GM10266 (cell line): Measurements from ENCODE around the gene VPS16.
A peak's percentile ranks its signal among the peaks of the same experiment; 100 is the strongest.

Experiments
- DNase-seq: peaks from one replicate; pipeline ENCODE4 v3.0.0; 2012; ENCODE audit errors: extremely low spot score
- CTCF ChIP-seq: IDR thresholded peaks from 2 replicates; pipeline ENCODE4 v1.5.1; 2012; ENCODE audit warnings: mild to moderate bottlenecking, low read depth; ENCODE audit not compliant: control insufficient read depth, insufficient read depth; ENCODE audit errors: missing control alignments

The VPS16 gene

DNA sequence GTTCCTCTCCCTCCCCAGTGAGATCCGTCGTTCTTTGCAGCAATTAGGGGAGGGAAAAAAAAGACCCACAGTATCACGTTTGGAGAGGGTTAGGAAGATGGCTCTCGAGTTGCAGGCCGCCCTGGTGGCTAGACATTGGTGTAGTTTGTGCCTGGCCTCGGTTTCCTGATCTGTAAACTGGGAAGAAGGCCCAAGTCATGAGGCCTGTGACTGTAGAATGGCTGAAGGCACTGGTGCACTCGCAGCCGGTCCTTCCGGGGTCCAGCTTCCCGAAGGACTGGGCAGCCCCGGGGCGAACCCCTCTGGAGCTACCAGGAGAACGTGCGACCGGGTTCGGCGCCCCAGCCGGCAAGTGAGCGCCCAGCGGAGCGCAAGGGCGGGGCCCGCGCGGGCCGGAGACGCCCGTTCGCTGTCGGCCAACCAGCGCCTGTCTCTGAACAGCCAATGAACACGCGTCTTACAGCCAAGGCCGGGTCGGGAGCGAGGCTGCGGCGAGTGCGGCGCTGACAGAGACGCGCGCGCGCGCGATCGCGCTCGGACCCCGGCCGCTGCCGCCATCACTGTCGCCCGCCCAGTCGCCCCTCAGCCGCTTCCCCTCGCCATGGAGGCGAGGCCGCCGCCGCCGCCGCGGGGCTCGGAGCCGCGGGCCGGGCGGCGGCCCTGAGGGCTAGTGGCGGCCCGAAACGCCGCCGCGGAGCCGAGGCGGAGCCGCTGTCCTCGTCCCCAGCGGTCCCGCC lies 32.6 kb downstream of the VPS16 start, which contains the start of gene PTPRA:
Gene PTPRA (plus strand): TSS at position 472 of the 737 bp plus-strand sequence. CDS start 90,797 bp downstream, outside the sequence.
- peak; percentile 97 for DNase-seq
- TF ChIP-seq CTCF = no peak

DNA sequence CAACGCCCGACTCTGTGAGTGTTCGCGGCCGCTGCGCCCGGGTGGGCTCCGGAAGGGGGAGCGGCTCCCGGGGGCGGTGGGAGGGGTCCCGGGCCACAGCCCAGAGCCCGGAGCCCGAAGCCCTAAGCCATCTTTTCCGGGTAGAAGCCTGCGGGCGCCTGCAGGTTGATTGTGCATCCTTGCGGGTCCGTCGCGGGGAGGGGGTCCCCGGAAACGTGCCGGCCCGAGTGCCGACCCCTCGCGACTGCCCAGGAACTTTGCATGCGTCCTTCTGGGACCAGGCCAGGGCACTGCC lies 33.1 kb downstream of the VPS16 start:
- peak; percentile 72 for DNase-seq

DNA sequence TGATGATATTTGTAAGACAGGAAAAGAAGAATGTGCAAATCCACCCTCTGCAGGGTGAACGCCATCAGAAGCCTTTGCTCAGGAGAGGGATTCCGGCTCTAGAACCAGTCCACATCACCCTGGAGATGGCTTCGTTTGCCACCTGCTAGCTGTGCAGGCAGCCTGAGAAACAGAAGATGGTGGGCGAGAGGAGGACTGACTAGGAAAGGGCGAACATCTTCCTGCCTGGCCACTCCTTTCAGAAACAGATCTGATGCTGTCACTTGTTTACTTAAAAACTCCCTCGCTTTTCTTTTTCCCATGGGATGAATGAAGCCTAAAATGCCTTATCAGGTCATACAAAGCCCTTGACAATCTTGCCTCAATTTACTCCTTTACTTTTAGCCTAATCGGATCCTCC lies 33.9 kb downstream of the VPS16 start:
- DNase-seq = no peak
- no peak for TF ChIP-seq CTCF

More for the DNA sequence above, 33.1 kb downstream of the VPS16 start:
- no peak for TF ChIP-seq CTCF

DNA sequence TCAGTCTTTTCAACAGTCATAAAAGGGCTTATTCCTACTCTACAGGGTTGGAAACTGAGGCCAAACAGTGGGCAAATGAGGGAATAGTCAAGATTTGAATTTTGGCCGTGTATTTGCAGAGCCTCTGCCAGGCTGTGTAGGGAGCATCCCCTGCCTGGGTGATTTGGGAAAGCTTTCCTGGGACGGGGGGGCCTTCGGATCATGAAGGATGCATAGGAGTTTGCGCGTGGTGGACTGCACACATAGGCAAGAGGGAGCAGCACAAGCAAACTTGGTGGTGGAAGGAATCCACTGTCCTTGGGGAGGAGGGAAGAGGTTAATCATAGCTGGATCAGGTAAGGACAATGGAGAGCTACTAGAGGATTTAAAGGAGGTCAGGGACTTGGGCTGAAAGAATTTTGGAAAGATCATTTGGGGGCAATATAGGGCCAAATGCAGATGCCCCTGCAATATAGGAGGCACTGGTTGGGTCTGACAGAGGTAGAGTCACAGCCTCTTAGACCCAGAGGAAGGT lies 35.2 kb downstream of the VPS16 start:
- TF ChIP-seq CTCF = no peak
- no peak for DNase-seq

- DNase-seq = no peak
- no peak for TF ChIP-seq CTCF
Observed at GRCh38 chr20:2878515-2878914, 38.0 kb downstream of the VPS16 start.

- no peak for TF ChIP-seq CTCF
- no peak for DNase-seq
Observed at GRCh38 chr20:2879146-2879545, 38.6 kb downstream of the VPS16 start.

GRCh38 chr20:2880650-2881049 lies 40.1 kb downstream of the VPS16 start:
- TF ChIP-seq CTCF = no peak

More at GRCh38 chr20:2880650-2881049, 40.1 kb downstream of the VPS16 start:
- DNase-seq = no peak
